HepG2 (cell line): ENCODE measurements around the gene AP1AR. TPM values are rescaled to one million over a fixed set of nuclear protein-coding genes. Genes with fewer than 3 reads are reported as not detected.

Experiments
- DMTF1 ChIP-seq: sonication (generic); formaldehyde crosslinking; IDR thresholded peaks from 2 replicates; pipeline ENCODE4 v1.4.0; 2020; ENCODE audit warnings: mild to moderate bottlenecking, missing genetic modification reagents
- HIC2 ChIP-seq: sonication (generic); formaldehyde crosslinking; IDR thresholded peaks from 2 replicates; pipeline ENCODE4 v1.9.0; 2022; ENCODE audit warnings: low read depth, missing genetic modification reagents
- HIVEP1 ChIP-seq: sonication (generic); formaldehyde crosslinking; IDR thresholded peaks from 2 replicates; pipeline ENCODE4 v1.4.0; 2020; ENCODE audit warnings: mild to moderate bottlenecking, missing genetic modification reagents
- MXI1 ChIP-seq: IDR thresholded peaks from 3 replicates; pipeline ENCODE4 v1.6.1; 2012; ENCODE audit warnings: low read depth, low read length, inconsistent platforms, borderline replicate concordance
- NRL ChIP-seq: sonication (generic); formaldehyde crosslinking; IDR thresholded peaks from 2 replicates; pipeline ENCODE4 v1.5.0; 2020; ENCODE audit warnings: missing genetic modification reagents, mild to moderate bottlenecking, moderate library complexity, borderline replicate concordance
- TIGD3 ChIP-seq: sonication (generic); formaldehyde crosslinking; IDR thresholded peaks from 2 replicates; pipeline ENCODE4 v1.5.1; 2020; ENCODE audit warnings: mild to moderate bottlenecking, missing genetic modification reagents, borderline replicate concordance
- ZBTB14 ChIP-seq: sonication (generic); formaldehyde crosslinking; IDR thresholded peaks from 2 replicates; pipeline ENCODE4 v1.4.0; 2020; ENCODE audit warnings: missing genetic modification reagents
- ZFP36 ChIP-seq: fragments of 150-350 bp; IDR thresholded peaks from 2 replicates; pipeline ENCODE4 v1.6.1; 2018; ENCODE audit warnings: borderline replicate concordance, low read length, low read depth; ENCODE audit not compliant: partially characterized antibody
- ZHX1 ChIP-seq: sonication (generic); formaldehyde crosslinking; IDR thresholded peaks from 2 replicates; pipeline ENCODE4 v1.8.1; 2022; ENCODE audit warnings: low read depth, mild to moderate bottlenecking, missing genetic modification reagents
- ZNF281 ChIP-seq: sonication (generic); formaldehyde crosslinking; IDR thresholded peaks from 2 replicates; pipeline ENCODE4 v1.4.0; 2020; ENCODE audit warnings: missing genetic modification reagents, borderline replicate concordance
- ZNF496 ChIP-seq: sonication (generic); formaldehyde crosslinking; IDR thresholded peaks from 2 replicates; pipeline ENCODE4 v1.8.1; 2023; ENCODE audit warnings: mild to moderate bottlenecking, moderate library complexity, missing genetic modification reagents; ENCODE audit not compliant: insufficient replicate concordance
- ZNF678 ChIP-seq: sonication (generic); formaldehyde crosslinking; IDR thresholded peaks from 2 replicates; pipeline ENCODE4 v1.4.0; 2020; ENCODE audit warnings: mild to moderate bottlenecking, missing genetic modification reagents
- ZNF724P ChIP-seq: sonication (generic); formaldehyde crosslinking; IDR thresholded peaks from 2 replicates; pipeline ENCODE4 v1.8.0; 2022; ENCODE audit warnings: missing genetic modification reagents, borderline replicate concordance
- ZNF768 ChIP-seq: sonication (generic); formaldehyde crosslinking; IDR thresholded peaks from 2 replicates; pipeline ENCODE4 v1.4.0; 2020; ENCODE audit warnings: missing genetic modification reagents
- polyA plus RNA-seq, 8 experiments: library from polyadenylated mRNA; depleted of rRNA in 3 of 8; stranded (reverse) in 7 of 8; unstranded in 1 of 8; fragments of >200 nt; fragmentation: Illumina TruSeq in 4 of 8; extraction: Trizol in 4 of 8; gene quantifications; 2 replicates each; pipeline versions ENCODE4 v1.2.1 to v1.2.3, GENCODE V29; 2011 to 2016; ENCODE audit warnings: low read depth in 4 of 8, missing spikeins in 1 of 8, mixed read lengths in 1 of 8; ENCODE audit not compliant: insufficient read depth in 1 of 8
- total RNA-seq, 5 experiments: library from RNA; depleted of rRNA; stranded (reverse); fragments of >200 nt; fragmentation: Illumina TruSeq; extraction: Trizol; gene quantifications; 2 replicates each; pipeline ENCODE4 v1.2.3, GENCODE V29; 2016; ENCODE audit warnings: low read depth in 1 of 5

Gene AP1AR
- total and polyA plus RNA-seq, 2 of the 13 experiments (the other 11 are each of a cell fraction or from before 2014, with no cell fraction given): 24.9 to 39.9 TPM

GRCh38 chr4:112231779-112232713 is at the start of gene AP1AR (continued):
- TF ChIP-seq ZFP36 (no peak), HIC2 (CRISPR knock-in tag) (no peak), ZNF768 (CRISPR knock-in tag) (peak; percentile 28; the same call in 1 of the 2 replicates), MXI1 (no peak), ZNF724P (CRISPR knock-in tag) (no peak), ZBTB14 (no peak), ZNF496 (CRISPR knock-in tag) (no peak), ZHX1 (no peak; the same call in 1 of the 2 replicates), ZNF678 (peak; percentile 45; the same call in 1 of the 2 replicates), HIVEP1 (peak; percentile 100), DMTF1 (no peak), NRL (CRISPR knock-in tag) (peak; percentile 94; the same call in 1 of the 2 replicates), ZNF281 (CRISPR knock-in tag) (peak; percentile 84), TIGD3 (no peak)
